Aortic smooth muscle cell (primary cell): ENCODE data around the gene BOK. TPM values are rescaled to one million over a fixed set of nuclear protein-coding genes. Genes with fewer than 3 reads are reported as not detected.

Experiments used
- total RNA-seq: library from RNA; depleted of rRNA; stranded (reverse); fragments of >200 nt; gene quantifications from 2 replicates; pipeline ENCODE4 v1.2.3, GENCODE V29; 2014

The BOK gene, protein sequence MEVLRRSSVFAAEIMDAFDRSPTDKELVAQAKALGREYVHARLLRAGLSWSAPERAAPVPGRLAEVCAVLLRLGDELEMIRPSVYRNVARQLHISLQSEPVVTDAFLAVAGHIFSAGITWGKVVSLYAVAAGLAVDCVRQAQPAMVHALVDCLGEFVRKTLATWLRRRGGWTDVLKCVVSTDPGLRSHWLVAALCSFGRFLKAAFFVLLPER
- total RNA-seq, result 4.0 and 4.9 TPM in 2 replicates

DNA sequence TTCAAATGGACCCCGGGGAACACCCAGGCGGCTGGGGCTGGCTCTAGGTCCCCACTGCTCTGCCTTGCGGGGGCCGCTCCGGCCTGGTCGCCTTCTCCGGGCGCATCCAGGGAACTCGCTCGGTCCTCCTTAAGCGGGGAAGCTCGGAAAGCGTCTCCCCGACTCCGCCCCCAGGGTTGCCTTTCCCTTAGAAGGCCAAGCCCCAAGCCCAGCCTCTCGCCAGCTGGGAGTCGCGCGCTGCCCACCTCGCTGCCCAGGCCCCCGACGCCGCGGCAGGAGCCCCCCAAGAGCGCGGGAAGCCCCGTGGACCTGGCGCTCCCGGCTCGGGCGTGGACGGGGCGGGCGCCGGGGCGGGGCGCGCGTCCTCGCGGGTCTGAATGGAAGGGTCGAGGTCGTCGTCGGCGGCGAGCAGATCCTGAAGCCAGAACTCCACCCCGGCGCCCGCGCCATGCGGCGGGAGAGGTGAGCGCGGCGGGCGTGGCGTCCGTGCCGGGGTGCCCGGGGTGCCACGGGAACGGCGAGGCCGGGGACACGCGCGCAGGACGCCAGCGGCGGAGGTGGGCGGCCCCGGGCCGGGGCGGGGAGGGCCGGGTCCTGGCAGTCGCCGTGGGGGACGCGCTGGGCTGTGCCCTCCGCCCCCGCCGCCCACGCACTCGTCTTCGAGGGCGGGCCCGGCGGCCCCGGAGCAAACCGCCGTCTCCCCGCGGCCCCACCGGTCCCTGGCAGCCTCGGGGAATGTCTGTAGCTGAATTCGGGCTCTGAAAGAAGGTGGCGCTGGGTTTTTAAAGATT is at the start of gene BOK:
Gene BOK (plus strand): TSS at position 214 of the 791 bp plus-strand sequence. CDS start 739 bp downstream, outside the sequence.

Other genes starting within 250 kb of the BOK start
- 1,359 and 1,448 TPM in 2 replicates for gene HDLBP, start 243.1 kb upstream of the BOK start, total RNA-seq
- gene SEPTIN2, start 242.8 kb upstream of the BOK start, total RNA-seq, result 551 and 552 TPM in 2 replicates
- gene FARP2, start 202.5 kb upstream of the BOK start, total RNA-seq, result 37.1 and 50.5 TPM in 2 replicates
- gene STK25, start 50.2 kb upstream of the BOK start, total RNA-seq, result 123 and 138 TPM in 2 replicates
- gene THAP4, start 78.4 kb downstream of the BOK start, total RNA-seq, result 32.8 and 42.8 TPM in 2 replicates
- gene ATG4B, start 78.9 kb downstream of the BOK start, total RNA-seq, result 51.9 and 60.7 TPM in 2 replicates
- gene DTYMK, start 128.1 kb downstream of the BOK start, total RNA-seq, result 24.1 and 30.9 TPM in 2 replicates
- gene ING5, start 143.3 kb downstream of the BOK start, total RNA-seq, result 16.7 and 26.3 TPM in 2 replicates
- 11.1 and 11.3 TPM in 2 replicates for gene D2HGDH, start 175.9 kb downstream of the BOK start, total RNA-seq
- not detected in 2 replicates for gene GAL3ST2, start 218.1 kb downstream of the BOK start, total RNA-seq